Large intestine (tissue), 3 donors: ENCODE data around the gene CPNE2. TPM values are rescaled to one million over a fixed set of nuclear protein-coding genes. Genes with fewer than 3 reads are reported as not detected.

Experiments
- DNase-seq, 2 donors: peaks; one replicate each; pipeline versions ENCODE4 v3.0.0 to v3.0.0-alpha.2; 2013
- H3K27ac ChIP-seq: one replicate; pipeline ENCODE4 v1.5.1; 2013; ENCODE audit warnings: low read length
- H3K27me3 ChIP-seq: 2 replicates; pipeline ENCODE4 v1.6.1; 2013; ENCODE audit warnings: low read length; ENCODE audit not compliant: control insufficient read depth, insufficient read depth
- H3K36me3 ChIP-seq: 2 replicates; pipeline ENCODE4 v1.6.1; 2013; ENCODE audit warnings: low read length; ENCODE audit not compliant: control insufficient read depth, insufficient read depth
- H3K4me1 ChIP-seq: one replicate; pipeline ENCODE4 v1.6.1; 2013; ENCODE audit warnings: low read length; ENCODE audit not compliant: control insufficient read depth, insufficient read depth
- H3K4me3 ChIP-seq: one replicate; pipeline ENCODE4 v1.5.1; 2013; ENCODE audit warnings: low read length
- H3K9me3 ChIP-seq: one replicate; pipeline ENCODE4 v1.6.1; 2013; ENCODE audit warnings: mild to moderate bottlenecking, low read depth, low read length, moderate library complexity; ENCODE audit not compliant: control insufficient read depth
- WGBS: methylation state at CpG from one replicate; pipeline ENCODE4 v1.1.5; 2013; ENCODE audit warnings: low lambda C conversion rate; ENCODE audit not compliant: insufficient coverage; 5-methylcytosine and 5-hydroxymethylcytosine counted together
- polyA plus RNA-seq: library from polyadenylated mRNA; unstranded; fragments of 120-200 nt; gene quantifications from one replicate; pipeline ENCODE4 v1.2.1, GENCODE V29; 2013

Gene CPNE2
- polyA plus RNA-seq, 1 donor: 22.6 TPM

- no CpG with 5 or more reads among the region's 9 CpGs for WGBS
- H3K4me3 ChIP-seq: no peak overlapping the region
- peaks cover 7% of the 10 kb centered on the region for H3K4me1 ChIP-seq
- H3K36me3 ChIP-seq: no peaks in the 10 kb centered on the region
- H3K27ac ChIP-seq: no peak overlapping the region
- peak; percentile 56 to 67 for DNase-seq
- H3K9me3 ChIP-seq: no peaks in the 10 kb centered on the region
- no peaks in the 10 kb centered on the region for H3K27me3 ChIP-seq
Measured at GRCh38 chr16:57084257-57084770, 8.1 kb upstream of the CPNE2 start.

GRCh38 chr16:57084996-57085395 lies 7.4 kb upstream of the CPNE2 start:
- Histone ChIP-seq H3K4me3 (no peak overlapping the region), H3K36me3 (no peaks in the 10 kb centered on the region), H3K27me3 (no peaks in the 10 kb centered on the region), H3K4me1 (peaks cover 7% of the 10 kb centered on the region), H3K27ac (no peak overlapping the region), H3K9me3 (no peaks in the 10 kb centered on the region)
- WGBS: 80% methylated on average over 3 of the region's 7 CpGs
- DNase-seq: no peak

GRCh38 chr16:57087003-57087402 lies 5.4 kb upstream of the CPNE2 start:
- Histone ChIP-seq H3K27ac (no peak overlapping the region), H3K4me3 (no peak overlapping the region), H3K4me1 (peaks cover 15% of the 10 kb centered on the region), H3K9me3 (no peaks in the 10 kb centered on the region), H3K27me3 (no peaks in the 10 kb centered on the region), H3K36me3 (no peaks in the 10 kb centered on the region)
- no peak for DNase-seq
- 80% methylated on average over 1 of the region's 2 CpGs for WGBS

- Histone ChIP-seq H3K4me3 (no peak overlapping the region), H3K27ac (no peak overlapping the region), H3K36me3 (no peaks in the 10 kb centered on the region), H3K4me1 (peaks cover 22% of the 10 kb centered on the region), H3K27me3 (no peaks in the 10 kb centered on the region), H3K9me3 (no peaks in the 10 kb centered on the region)
- 100% methylated on average over 1 of the region's 8 CpGs for WGBS
- no peak for DNase-seq
Measured at GRCh38 chr16:57089406-57089805, 3.0 kb upstream of the CPNE2 start.

- Histone ChIP-seq H3K36me3 (no peaks in the 10 kb centered on the region), H3K4me1 (peaks cover 22% of the 10 kb centered on the region), H3K27ac (peak overlapping the region; percentile 35), H3K9me3 (no peaks in the 10 kb centered on the region), H3K4me3 (peak overlapping the region; percentile 35), H3K27me3 (no peaks in the 10 kb centered on the region)
- WGBS: 3% methylated on average over 5 of the region's 24 CpGs
- DNase-seq: peak; percentile 19 to 57
Measured at GRCh38 chr16:57091200-57091974, 996 bp upstream of the CPNE2 start.

- peak in 1 of 2 donors; percentile 55 for DNase-seq
- no peak overlapping the region for H3K27ac ChIP-seq
- peaks cover 21% of the 10 kb centered on the region for H3K4me1 ChIP-seq
- WGBS: no CpG with 5 or more reads among the region's 53 CpGs
- no peaks in the 10 kb centered on the region for H3K27me3 ChIP-seq
- no peaks in the 10 kb centered on the region for H3K36me3 ChIP-seq
- no peaks in the 10 kb centered on the region for H3K9me3 ChIP-seq
- peak overlapping the region; percentile 55 for H3K4me3 ChIP-seq
Measured at GRCh38 chr16:57092786-57093411, 516 bp downstream of the CPNE2 start.

GRCh38 chr16:57093666-57094564 lies 1.5 kb downstream of the CPNE2 start:
- WGBS: 80% methylated on average over 1 of the region's 18 CpGs

GRCh38 chr16:57094911-57095310 lies 2.5 kb downstream of the CPNE2 start:
- Histone ChIP-seq H3K9me3 (no peaks in the 10 kb centered on the region), H3K27me3 (no peaks in the 10 kb centered on the region), H3K4me1 (peaks cover 18% of the 10 kb centered on the region), H3K4me3 (no peak overlapping the region), H3K27ac (no peak overlapping the region), H3K36me3 (no peaks in the 10 kb centered on the region)
- WGBS: no CpG with 5 or more reads among the region's 5 CpGs
- DNase-seq: no peak

More at GRCh38 chr16:57093666-57094564, 1.5 kb downstream of the CPNE2 start:
- Histone ChIP-seq H3K27ac (no peak overlapping the region), H3K9me3 (no peaks in the 10 kb centered on the region), H3K4me1 (peaks cover 18% of the 10 kb centered on the region), H3K4me3 (peak overlapping the region; percentile 55), H3K36me3 (no peaks in the 10 kb centered on the region), H3K27me3 (no peaks in the 10 kb centered on the region)
- peak; percentile 22 to 26 for DNase-seq

GRCh38 chr16:57096192-57096591 lies 3.8 kb downstream of the CPNE2 start:
- DNase-seq: no peak
- Histone ChIP-seq H3K4me3 (no peak overlapping the region), H3K27ac (no peak overlapping the region), H3K27me3 (no peaks in the 10 kb centered on the region), H3K36me3 (no peaks in the 10 kb centered on the region), H3K9me3 (no peaks in the 10 kb centered on the region), H3K4me1 (peaks cover 16% of the 10 kb centered on the region)
- WGBS: no CpG with 5 or more reads among the region's 3 CpGs

- Histone ChIP-seq H3K27ac (no peak overlapping the region), H3K9me3 (no peaks in the 10 kb centered on the region), H3K4me1 (peaks cover 10% of the 10 kb centered on the region), H3K4me3 (no peak overlapping the region), H3K27me3 (no peaks in the 10 kb centered on the region), H3K36me3 (no peaks in the 10 kb centered on the region)
- DNase-seq: no peak
- WGBS: no CpG with 5 or more reads among the region's 2 CpGs
Measured at GRCh38 chr16:57096793-57097192, 4.4 kb downstream of the CPNE2 start.
